NCI-H345 treated with DMSO at 0.1 percent for 48 hours (cell line): ENCODE data around the gene METAP2.

Experiments used
- DNase-seq: peaks from one replicate; lab custom pipeline; 2025; ENCODE audit not compliant: unreplicated experiment; lab: John Stamatoyannopoulos, UW

Gene METAP2

DNA sequence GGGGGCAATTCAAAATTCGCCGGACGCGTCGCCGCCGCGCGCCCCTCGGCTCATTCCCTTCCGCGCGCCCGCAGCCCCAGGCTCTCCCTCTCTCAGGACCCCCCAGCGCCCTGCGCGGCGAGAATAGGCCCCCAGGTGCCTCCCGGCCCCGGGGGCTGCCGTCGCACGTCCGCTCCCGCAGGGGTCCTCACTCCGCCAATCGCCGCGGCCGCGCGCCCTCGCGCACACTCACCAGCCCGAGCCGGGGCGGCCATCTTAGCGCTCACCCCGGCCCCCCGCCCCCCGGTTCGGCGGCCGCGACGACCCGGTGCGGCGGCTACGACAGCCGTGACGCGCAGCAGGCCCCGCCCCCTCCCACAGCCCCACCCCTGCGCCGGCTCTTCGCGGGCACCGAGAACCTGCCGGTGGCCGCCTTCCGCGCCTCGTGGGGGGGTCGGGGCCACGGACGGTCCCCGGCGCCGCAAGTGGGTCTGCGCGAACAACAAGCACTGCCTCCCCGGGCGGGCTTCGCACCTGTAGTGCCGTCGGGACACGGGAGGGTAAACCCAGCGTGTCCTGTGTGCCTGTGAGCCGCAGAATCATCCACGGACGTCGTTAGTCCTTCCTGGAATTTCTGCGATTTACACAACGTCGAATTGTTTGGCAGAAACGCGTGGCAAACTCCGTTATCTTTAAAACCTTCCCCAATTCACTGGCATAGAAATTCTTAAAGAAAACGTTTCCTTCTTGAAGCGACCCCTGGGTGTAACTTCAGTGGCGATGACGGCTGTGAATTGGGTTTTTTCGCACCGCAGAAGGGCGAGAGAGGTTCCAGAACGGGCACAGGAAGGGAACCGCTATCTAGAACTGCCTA is 74.8 kb downstream of the METAP2 start:
- DNase-seq, result no peak

DNA sequence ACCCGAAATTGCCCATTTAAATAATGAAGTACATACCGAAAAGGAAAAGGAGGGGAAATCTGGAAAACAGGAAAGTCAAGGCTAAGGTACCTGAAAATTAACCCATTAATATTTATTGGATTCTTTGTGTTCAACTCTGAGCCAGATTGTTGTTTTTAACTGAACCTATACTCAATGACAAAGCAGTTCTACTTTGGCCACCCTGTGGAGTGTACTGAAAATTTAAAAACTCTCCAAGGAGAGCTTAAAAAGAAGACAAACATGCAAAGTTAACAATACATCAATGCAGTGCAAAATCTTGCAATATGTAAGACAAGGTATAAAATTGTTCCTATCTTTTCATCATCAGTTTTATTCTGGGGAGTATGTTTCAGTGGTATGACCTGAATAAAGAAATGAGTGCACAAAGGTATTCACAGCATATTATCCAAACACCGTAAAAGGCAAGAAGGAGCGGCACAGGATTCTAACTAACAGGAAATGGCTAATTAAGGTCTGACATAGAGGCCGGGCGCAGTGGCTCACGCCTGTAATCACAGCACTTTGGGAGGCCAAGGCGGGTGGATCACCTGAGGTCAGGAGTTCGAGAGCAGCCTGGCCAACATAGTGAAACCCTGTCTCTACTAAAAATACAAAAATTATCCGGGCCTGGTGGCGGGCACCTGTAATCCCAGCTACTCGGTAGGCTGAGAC is 75.6 kb downstream of the METAP2 start:
- no peak for DNase-seq

DNA sequence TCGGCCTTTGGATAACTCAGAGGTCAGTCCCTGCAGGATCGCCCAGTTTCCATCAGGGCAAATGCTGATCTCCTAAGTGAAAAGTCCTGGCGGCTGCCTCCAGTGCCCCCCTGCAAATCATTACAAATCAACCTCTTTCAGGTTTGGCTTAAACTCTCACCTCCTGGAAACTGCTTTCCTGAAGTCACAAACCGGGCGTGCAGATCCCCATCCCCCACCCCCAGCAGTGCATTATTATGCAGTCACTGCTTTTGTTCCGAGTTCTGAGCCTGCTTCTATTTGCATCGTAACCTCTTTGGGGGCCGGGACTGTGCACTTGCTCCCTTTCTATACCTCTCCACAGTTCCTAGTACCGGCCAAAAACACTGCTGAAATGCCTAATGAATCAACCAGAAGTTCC is 77.4 kb downstream of the METAP2 start, which contains the start of gene USP44:
Gene USP44, minus strand, starts transcription at position 172 of the 400 bp plus-strand sequence. CDS start 17,220 bp downstream, outside the sequence.
- DNase-seq, result no peak

DNA sequence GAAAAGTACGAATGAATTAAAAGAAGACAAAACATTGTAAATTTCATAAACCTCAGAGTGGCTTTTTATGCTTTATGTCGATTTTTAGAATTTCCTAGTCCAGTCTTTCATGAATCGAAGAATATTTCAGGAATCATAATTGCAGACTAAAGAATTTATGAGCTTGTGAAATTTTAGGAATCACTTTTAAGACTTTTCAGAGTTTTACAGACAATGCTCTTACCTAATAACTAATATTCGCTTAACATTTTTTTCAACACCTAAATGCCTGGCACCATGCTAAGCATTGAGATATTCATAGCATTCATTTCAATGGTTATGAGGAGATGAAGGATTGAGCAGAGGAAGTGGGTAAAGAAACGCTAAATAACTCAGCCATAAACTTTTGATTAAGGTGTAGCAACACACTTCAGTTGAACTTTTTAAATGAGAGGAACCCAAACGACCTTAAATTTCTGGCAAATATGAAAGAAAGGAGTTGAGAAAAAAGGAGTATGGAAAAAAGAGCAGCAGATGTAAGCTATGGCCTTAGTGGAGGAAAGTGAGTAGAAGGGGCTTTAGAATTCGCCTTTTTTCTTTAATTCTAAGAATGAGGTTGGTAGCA is 78.1 kb downstream of the METAP2 start:
- no peak for DNase-seq

DNA sequence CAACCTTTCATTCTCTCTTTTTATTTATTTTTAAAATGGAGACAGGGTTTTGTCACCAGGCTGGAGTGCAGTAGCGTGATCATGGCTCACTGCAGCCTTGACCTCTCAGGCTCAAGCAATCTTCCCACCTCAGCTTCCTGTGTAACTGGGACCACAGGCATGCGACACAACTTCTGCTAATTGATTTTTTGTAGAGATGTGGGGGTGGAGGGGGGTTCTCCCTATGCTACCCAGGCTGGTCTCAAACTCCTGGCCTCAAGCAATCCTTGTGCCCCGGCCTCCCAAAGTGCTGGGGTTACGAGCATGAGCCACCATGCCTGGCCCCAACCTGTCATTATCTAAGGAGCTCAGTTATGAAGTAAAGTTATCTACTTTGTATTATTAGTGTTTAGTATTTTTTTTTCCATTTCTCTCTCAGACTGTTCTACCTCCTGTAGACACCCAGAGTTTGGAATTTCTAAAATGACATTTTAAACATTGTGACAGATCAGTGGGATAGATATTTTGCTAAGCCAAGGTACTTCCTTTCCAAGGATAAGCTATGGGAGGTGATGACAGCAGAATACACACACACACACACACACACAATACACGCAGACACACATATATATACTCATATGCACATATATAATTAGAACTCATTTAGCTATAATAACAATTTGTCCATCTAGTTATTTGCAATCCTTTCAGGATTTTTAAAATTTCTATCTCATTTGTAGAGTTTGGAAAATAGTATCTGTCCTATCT is 79.4 kb downstream of the METAP2 start:
- no peak for DNase-seq

DNA sequence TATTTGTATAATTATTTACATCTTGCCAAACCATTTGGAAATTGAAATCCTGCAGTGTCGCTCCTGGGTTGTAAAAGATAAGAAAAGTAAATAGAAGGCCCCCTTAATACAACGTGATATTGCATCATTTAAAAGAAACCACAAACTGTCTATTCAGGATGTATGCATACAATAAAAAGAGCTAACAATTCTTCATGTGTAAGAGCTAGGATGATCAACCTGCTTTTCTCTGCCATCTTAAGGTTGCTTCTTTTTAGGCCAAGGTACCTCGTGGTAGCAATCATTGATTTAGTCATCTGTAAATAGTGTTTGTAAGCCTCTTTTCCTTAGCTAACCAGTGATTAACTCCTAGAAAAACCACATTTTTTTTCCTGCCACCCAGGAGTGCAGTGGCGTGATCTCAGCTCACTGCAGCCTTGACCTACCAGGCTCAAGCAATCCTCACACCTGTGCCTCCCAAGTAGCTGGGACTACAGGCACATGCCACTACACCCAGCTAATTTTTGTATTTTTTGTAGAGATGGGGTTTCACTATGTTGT is 80.7 kb downstream of the METAP2 start:
- no peak for DNase-seq

DNA sequence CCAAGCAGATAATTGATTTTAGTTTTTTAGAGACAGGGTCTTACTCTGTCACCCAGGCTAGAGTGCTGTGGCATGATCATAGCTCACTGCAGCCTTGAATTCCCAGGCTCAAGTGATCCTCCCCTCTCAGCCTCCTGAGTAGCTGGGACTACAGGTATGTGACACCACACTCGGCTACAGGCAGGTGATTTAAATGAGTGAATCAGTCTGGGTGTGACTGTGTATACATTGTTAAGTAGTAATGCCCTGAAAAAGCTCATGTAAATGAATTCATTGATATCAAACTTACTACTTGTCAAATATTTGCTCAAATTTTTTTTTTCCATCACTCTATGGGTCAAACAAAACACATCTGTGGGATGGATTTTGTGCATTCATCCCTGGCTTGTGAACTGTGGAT is 83.7 kb downstream of the METAP2 start:
- DNase-seq, result no peak
